ENCODE results near the gene GSTM5.

- TF ChIP-seq POLR2A (IDR thresholded peaks at IDR 0.05): no peak
- no peak for TF ChIP-seq CTCF (IDR thresholded peaks at IDR 0.05)
Measured at GRCh38 chr1:109750920-109751319, 38.9 kb downstream of the GSTM5 start.
